ENCODE data around the gene SLC8A3.
A peak's percentile ranks its signal among the peaks of the same experiment; 100 is the strongest.

Gene SLC8A3

DNA sequence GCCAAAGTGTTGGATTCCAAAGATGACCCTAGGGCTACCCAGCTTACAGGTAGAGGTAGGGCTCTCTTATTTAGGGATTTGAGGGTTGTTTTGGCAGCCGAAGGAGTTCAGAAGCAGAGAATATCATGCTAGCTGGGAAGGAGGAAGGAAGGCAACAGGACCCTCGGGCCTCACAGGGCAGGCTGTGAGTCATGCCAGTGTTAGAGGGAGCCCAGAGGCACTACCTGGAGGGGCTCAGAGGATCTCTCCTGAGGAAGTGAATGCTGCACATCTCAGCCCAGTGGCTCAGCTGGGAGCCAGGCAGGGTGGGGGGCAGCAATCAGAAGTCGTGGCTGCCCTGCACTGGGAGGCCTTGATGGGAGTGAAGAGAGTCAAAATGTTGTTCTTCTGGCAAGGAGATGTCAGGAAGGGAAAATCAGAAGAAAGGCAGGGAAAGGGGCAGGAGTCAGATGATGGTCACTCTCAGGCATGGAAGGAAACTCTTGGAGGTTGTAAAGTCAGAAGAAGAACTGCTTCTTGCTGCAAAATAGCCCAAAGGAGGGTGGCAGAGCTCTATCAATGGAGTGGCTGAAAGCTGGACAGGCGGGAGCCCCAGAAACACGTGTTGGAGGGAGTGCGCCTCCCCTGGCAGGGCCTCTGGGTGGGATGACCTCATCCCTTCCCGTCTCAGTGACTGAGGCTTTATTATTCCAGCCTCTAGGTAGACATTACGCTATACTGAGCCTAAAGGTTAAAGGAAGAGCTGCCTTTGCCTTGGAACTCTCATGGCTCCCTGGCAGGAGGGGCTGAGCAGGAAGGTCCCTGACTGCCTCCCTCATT, 168.2 kb downstream of the SLC8A3 start:
- Histone ChIP-seq H3K9me3 (ENCODE audit: low read length) (no peaks in the 10 kb centered on the region), H3K4me1 (ENCODE audit: insufficient read depth, low read length) (no peaks in the 10 kb centered on the region), H3K4me3 (ENCODE audit: low read depth in 1 of 2, low read length in 2 of 2) (no peak overlapping the region), H3K9ac (ENCODE audit: low read length) (no peak overlapping the region), H3K27ac (ENCODE audit: low read depth, low read length) (no peak overlapping the region), H3K27me3 (ENCODE audit: control insufficient read depth in 1 of 2, insufficient read depth in 2 of 2, low read length in 2 of 2) (no peaks in the 10 kb centered on the region), H3K36me3 (ENCODE audit: insufficient read depth, low read length) (no peaks in the 10 kb centered on the region)

DNA sequence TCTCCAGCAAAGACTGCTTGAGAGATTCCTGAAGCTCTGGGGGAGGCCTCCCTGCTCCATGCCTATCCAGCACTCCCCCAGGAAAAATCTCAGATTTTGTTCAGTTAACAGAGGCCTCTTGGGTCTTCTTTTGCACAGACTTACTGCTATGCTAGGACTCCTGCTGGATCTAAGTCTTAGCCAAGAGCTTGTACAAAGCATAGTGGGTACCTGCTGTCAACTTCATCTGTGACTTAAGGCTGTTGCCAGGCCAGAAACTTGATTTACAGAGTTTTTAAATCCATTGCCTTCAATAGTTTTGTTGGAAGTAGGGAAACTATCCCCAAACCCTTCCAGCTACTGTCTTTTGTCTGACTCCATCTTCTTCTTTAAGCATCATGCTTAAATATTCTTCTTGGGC, 169.1 kb downstream of the SLC8A3 start:
- no peaks in the 10 kb centered on the region for H3K9me3 ChIP-seq (ENCODE audit: low read length)
- no peak overlapping the region for H3K4me3 ChIP-seq (ENCODE audit: low read depth in 1 of 2, low read length in 2 of 2)
- H3K27me3 ChIP-seq (ENCODE audit: control insufficient read depth in 1 of 2, insufficient read depth in 2 of 2, low read length in 2 of 2), result no peaks in the 10 kb centered on the region
- H3K27ac ChIP-seq (ENCODE audit: low read depth, low read length), result no peak overlapping the region
- no peaks in the 10 kb centered on the region for H3K36me3 ChIP-seq (ENCODE audit: insufficient read depth, low read length)
- H3K9ac ChIP-seq (ENCODE audit: low read length), result no peak overlapping the region
- no peaks in the 10 kb centered on the region for H3K4me1 ChIP-seq (ENCODE audit: insufficient read depth, low read length)

DNA sequence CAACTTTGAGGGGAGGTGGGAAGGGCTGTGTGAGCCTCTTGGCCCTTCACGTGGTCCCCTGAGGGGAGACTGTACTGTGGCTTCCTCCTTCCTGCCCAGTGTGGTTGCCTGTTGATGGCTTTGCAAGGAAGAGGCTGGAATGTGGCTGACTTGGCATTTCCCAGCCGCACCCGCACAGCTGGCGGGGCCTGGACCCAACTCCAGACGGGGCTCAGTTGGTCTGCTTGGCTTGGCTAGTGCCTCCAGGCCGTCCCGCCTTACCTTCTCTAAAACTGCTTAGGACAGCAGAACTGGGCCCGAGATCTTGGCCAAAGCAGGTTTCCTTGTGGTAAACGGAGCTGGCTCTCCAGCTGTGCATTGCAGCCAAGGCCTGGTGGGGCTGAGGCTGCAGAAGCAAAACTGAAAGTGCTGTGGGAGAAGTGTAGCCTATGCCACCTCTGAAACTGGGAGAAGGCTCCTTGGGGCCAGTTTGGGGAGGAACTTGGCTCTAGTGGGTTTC, 170.0 kb downstream of the SLC8A3 start:
- Histone ChIP-seq H3K9me3 (ENCODE audit: low read length) (no peaks in the 10 kb centered on the region), H3K4me1 (ENCODE audit: insufficient read depth, low read length) (no peaks in the 10 kb centered on the region), H3K4me3 (ENCODE audit: low read depth in 1 of 2, low read length in 2 of 2) (peak overlapping the region in 1 of 2 donors; percentile 17), H3K36me3 (ENCODE audit: insufficient read depth, low read length) (no peaks in the 10 kb centered on the region), H3K9ac (ENCODE audit: low read length) (no peak overlapping the region), H3K27me3 (ENCODE audit: control insufficient read depth in 1 of 2, insufficient read depth in 2 of 2, low read length in 2 of 2) (no peaks in the 10 kb centered on the region), H3K27ac (ENCODE audit: low read depth, low read length) (no peak overlapping the region)

DNA sequence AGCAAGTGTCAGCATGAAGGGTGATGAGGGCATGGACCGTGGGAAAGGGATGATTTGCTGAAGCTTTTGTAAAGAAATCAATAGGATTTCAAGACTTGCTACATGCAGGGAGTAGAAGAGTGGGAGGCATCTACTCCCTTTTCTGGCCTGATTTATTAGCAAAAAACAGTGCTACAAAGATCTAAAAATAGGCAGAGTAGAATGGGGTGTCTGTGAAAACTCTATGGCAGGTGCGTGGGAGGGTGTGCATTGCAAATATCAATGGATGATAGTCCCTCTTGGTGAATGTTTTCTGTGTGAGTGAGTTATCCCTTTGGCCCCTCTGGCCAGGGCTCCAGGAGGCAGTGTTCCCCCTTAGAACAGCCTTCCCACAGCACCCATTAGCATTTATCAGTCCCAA, 170.5 kb downstream of the SLC8A3 start:
- H3K4me3 ChIP-seq (ENCODE audit: low read depth in 1 of 2, low read length in 2 of 2), result peak overlapping the region in 1 of 2 donors; percentile 17
- no peaks in the 10 kb centered on the region for H3K9me3 ChIP-seq (ENCODE audit: low read length)
- H3K4me1 ChIP-seq (ENCODE audit: insufficient read depth, low read length), result no peaks in the 10 kb centered on the region
- no peak overlapping the region for H3K9ac ChIP-seq (ENCODE audit: low read length)
- H3K27me3 ChIP-seq (ENCODE audit: control insufficient read depth in 1 of 2, insufficient read depth in 2 of 2, low read length in 2 of 2), result no peaks in the 10 kb centered on the region
- H3K36me3 ChIP-seq (ENCODE audit: insufficient read depth, low read length), result no peaks in the 10 kb centered on the region
- no peak overlapping the region for H3K27ac ChIP-seq (ENCODE audit: low read depth, low read length)

DNA sequence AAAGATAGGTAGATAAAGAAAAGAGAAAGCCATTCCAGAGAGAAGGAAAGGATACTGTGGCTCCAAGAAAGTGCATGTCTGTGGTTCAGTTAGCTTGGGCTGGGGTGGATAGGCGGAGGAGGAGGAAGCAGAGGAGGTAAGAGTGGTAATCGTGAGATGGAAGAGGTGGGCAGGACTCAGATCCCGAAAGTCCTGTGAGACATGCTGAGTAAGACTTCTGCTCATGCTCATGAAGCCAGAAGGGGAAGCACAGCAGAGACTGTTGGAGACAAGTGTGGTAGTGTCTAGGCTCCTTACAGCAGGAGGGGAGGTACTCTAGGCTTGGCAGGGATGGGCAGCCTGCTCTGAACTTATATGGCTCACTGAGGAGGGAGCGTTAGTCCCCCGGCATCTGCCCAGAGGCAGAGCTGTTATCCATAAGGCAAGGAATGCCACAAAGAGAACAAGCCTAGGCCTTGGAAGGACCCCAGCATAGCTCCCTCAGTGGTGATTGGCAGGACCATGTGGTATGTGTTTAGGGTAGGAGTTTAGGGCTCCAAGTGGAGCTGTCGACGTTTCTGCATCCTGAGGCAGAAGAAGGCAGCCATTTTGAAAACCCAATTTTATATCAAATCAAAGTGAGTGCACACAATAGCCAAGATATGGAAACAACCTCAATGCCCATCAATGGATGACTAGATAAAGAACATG, 174.2 kb downstream of the SLC8A3 start:
- Histone ChIP-seq H3K36me3 (ENCODE audit: insufficient read depth, low read length) (no peaks in the 10 kb centered on the region), H3K9me3 (ENCODE audit: low read length) (no peaks in the 10 kb centered on the region), H3K27me3 (ENCODE audit: control insufficient read depth in 1 of 2, insufficient read depth in 2 of 2, low read length in 2 of 2) (no peaks in the 10 kb centered on the region), H3K9ac (ENCODE audit: low read length) (no peak overlapping the region), H3K4me3 (ENCODE audit: low read depth in 1 of 2, low read length in 2 of 2) (no peak overlapping the region), H3K27ac (ENCODE audit: low read depth, low read length) (no peak overlapping the region), H3K4me1 (ENCODE audit: insufficient read depth, low read length) (peaks cover under 1% of the 10 kb centered on the region)

DNA sequence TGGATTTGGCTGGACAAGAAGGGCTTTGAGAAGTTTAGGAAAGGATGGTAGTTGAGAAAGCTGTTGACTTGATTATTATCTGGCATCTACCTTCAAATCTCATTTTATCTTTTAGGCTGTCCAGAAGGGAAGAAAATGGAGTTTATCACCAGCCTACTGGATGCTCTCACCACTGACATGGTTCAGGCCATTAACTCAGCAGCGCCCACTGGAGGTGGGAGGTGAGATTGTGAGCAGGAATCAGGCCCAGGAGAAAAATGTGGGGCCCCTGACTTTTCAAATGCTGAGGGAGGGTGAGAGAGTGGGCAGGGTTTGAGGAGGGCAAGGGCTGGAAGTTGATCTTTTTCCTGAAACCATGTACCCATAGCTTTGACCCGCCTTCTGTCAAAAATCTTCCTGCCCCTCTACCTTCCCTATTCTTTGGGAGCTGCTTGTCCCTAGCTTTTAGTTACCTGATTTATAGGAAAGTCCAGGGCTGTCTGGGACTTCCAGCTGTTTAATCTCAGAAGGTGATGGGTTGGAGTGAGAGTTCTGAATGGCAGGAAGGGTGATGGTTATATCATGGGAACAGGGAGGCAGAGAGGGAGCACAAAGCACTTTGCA, 175.4 kb downstream of the SLC8A3 start:
- H3K4me3 ChIP-seq (ENCODE audit: low read depth in 1 of 2, low read length in 2 of 2), result no peak overlapping the region
- H3K9ac ChIP-seq (ENCODE audit: low read length), result no peak overlapping the region
- H3K4me1 ChIP-seq (ENCODE audit: insufficient read depth, low read length), result peaks cover 12% of the 10 kb centered on the region
- H3K27ac ChIP-seq (ENCODE audit: low read depth, low read length), result no peak overlapping the region
- H3K36me3 ChIP-seq (ENCODE audit: insufficient read depth, low read length), result no peaks in the 10 kb centered on the region
- no peaks in the 10 kb centered on the region for H3K27me3 ChIP-seq (ENCODE audit: control insufficient read depth in 1 of 2, insufficient read depth in 2 of 2, low read length in 2 of 2)
- no peaks in the 10 kb centered on the region for H3K9me3 ChIP-seq (ENCODE audit: low read length)

DNA sequence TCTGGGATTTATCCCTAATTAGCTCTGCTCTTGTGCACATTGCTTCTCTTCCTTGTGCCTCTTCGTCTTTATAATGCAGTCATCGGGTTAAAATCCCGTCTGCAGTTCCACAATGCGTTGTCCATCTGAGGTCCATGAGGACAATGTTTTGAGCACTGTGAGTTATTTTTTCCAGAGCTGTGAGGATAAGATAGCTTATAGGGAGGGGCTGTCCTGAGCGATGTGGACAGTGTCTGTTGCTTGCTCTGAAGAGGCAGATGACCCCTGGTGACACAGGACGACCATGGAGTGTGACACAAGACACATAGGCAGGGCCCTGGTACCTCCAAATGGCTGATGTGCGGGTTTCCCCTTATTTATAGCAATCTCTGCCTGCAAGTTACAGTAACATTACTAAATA, 177.0 kb downstream of the SLC8A3 start:
- Histone ChIP-seq H3K4me3 (ENCODE audit: low read depth in 1 of 2, low read length in 2 of 2) (no peak overlapping the region), H3K9me3 (ENCODE audit: low read length) (no peaks in the 10 kb centered on the region), H3K4me1 (ENCODE audit: insufficient read depth, low read length) (peaks cover 14% of the 10 kb centered on the region), H3K36me3 (ENCODE audit: insufficient read depth, low read length) (no peaks in the 10 kb centered on the region), H3K9ac (ENCODE audit: low read length) (no peak overlapping the region), H3K27ac (ENCODE audit: low read depth, low read length) (no peak overlapping the region), H3K27me3 (ENCODE audit: control insufficient read depth in 1 of 2, insufficient read depth in 2 of 2, low read length in 2 of 2) (no peaks in the 10 kb centered on the region)

DNA sequence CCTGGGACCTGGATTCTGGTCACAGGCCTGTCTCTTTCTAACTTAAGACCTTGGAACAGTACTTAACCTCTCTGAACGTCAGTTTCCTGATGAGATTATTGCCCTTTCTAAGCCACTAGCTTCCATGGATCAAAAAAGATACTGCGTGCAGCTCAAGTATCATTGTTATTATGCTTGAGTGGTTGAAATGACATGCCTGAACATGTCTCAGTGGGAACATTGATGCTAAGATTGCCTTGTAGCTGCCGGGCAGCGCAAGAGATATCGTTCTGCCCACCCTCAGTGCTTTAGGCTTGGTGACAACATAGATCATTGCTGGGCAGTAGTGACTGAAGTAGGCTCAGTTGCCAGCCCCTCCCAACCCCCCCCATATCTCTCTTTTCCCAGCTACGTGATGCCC, 177.7 kb downstream of the SLC8A3 start:
- H3K9ac ChIP-seq (ENCODE audit: low read length), result no peak overlapping the region
- no peak overlapping the region for H3K27ac ChIP-seq (ENCODE audit: low read depth, low read length)
- no peaks in the 10 kb centered on the region for H3K36me3 ChIP-seq (ENCODE audit: insufficient read depth, low read length)
- no peaks in the 10 kb centered on the region for H3K9me3 ChIP-seq (ENCODE audit: low read length)
- peaks cover 14% of the 10 kb centered on the region for H3K4me1 ChIP-seq (ENCODE audit: insufficient read depth, low read length)
- H3K4me3 ChIP-seq (ENCODE audit: low read depth in 1 of 2, low read length in 2 of 2), result no peak overlapping the region
- H3K27me3 ChIP-seq (ENCODE audit: control insufficient read depth in 1 of 2, insufficient read depth in 2 of 2, low read length in 2 of 2), result no peaks in the 10 kb centered on the region

DNA sequence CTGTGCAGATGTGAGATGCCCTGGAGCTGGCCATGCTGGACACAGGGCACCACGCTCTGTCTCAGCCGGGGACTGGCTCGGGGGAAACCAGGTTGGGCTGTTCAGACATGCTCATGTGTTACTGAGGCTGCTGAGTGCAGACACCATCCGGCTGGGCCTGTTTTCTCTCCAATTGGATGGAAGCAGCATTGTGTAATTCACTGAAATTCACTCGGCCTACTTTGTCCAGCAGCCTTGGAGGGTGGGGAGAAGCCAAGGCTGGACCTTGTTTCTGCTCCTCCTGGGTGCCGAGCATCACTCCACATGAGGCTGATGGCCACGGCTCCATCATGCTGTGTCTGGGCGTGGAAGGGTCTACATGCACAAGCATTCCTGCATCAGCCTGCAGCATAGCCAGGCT, 178.8 kb downstream of the SLC8A3 start:
- H3K9me3 ChIP-seq (ENCODE audit: low read length), result no peaks in the 10 kb centered on the region
- H3K4me3 ChIP-seq (ENCODE audit: low read depth in 1 of 2, low read length in 2 of 2), result no peak overlapping the region
- peaks cover 14% of the 10 kb centered on the region for H3K4me1 ChIP-seq (ENCODE audit: insufficient read depth, low read length)
- no peaks in the 10 kb centered on the region for H3K27me3 ChIP-seq (ENCODE audit: control insufficient read depth in 1 of 2, insufficient read depth in 2 of 2, low read length in 2 of 2)
- no peak overlapping the region for H3K27ac ChIP-seq (ENCODE audit: low read depth, low read length)
- H3K9ac ChIP-seq (ENCODE audit: low read length), result no peak overlapping the region
- no peaks in the 10 kb centered on the region for H3K36me3 ChIP-seq (ENCODE audit: insufficient read depth, low read length)

DNA sequence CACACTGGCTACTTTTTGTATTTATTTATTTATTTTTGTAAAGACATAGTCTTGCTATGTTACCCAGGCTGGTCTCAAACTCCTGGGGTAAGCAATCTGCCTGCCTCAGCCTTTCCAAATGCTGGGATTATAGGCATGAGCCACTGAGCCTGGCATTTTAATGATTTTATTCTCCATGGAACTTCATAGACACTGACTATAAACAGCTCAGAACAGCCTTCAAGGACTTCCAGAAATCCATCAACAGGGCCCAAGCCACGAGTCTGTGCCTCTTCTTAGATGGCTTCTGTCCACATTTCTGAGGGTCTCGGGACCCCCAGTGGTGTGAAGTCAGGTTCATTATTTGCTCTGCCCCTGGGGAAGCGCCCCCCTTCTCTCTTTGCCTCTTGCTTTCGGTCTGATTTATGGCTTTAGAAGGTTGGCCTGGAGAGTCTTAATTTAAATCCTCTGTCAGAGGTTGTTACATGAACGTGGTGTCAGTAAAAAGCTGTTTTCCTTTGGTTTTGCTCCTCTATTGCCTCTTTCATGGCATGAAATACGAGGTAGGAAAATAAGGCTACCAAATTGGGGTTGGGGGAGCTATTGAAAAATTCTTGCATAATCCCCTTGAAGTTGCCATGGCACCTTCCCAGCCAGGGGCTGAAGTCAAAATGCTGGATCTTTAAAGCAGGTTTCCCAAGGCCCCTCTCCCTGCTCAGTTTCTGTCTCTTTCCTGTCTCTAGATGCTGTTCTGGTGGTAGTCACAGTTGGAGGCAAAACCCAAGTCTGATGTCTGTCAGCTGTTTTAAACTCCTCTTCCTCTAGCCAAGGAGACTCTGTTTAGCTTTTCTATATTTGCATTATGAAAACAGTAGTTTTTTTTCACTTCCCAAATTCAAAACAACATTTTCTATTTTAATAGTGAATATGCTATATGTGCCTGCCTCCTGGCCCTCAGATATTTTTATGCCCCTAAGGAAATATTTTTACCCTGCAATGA, 180.2 kb downstream of the SLC8A3 start:
- Histone ChIP-seq H3K4me3 (ENCODE audit: low read depth in 1 of 2, low read length in 2 of 2) (no peak overlapping the region), H3K4me1 (ENCODE audit: insufficient read depth, low read length) (peaks cover 14% of the 10 kb centered on the region), H3K9me3 (ENCODE audit: low read length) (no peaks in the 10 kb centered on the region), H3K27ac (ENCODE audit: low read depth, low read length) (no peak overlapping the region), H3K9ac (ENCODE audit: low read length) (no peak overlapping the region), H3K36me3 (ENCODE audit: insufficient read depth, low read length) (no peaks in the 10 kb centered on the region), H3K27me3 (ENCODE audit: control insufficient read depth in 1 of 2, insufficient read depth in 2 of 2, low read length in 2 of 2) (no peaks in the 10 kb centered on the region)

DNA sequence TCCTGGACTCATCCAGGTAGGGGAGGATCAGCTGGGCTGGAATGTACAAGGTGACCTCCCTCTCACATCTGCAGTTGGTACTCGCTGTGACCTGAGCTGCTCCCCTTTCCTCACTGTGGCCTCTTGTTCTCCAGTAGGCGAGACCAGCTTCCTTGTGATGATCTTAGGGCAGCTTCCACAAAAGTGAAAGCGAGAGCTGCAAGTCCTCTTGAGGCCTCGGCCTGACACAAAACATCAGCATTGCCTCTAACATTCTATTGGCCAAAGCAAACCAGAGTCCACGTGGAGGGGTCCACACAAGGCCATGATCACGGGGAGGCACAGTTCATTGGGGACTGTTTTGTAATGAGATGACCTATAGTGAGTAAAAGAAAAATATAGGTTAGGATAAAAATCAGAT, 182.1 kb downstream of the SLC8A3 start:
- Histone ChIP-seq H3K27me3 (ENCODE audit: control insufficient read depth in 1 of 2, insufficient read depth in 2 of 2, low read length in 2 of 2) (no peaks in the 10 kb centered on the region), H3K4me1 (ENCODE audit: insufficient read depth, low read length) (peaks cover 14% of the 10 kb centered on the region), H3K4me3 (ENCODE audit: low read depth in 1 of 2, low read length in 2 of 2) (no peak overlapping the region), H3K9me3 (ENCODE audit: low read length) (no peaks in the 10 kb centered on the region), H3K9ac (ENCODE audit: low read length) (no peak overlapping the region), H3K27ac (ENCODE audit: low read depth, low read length) (no peak overlapping the region), H3K36me3 (ENCODE audit: insufficient read depth, low read length) (no peaks in the 10 kb centered on the region)
